NCI-H69 (cell line): ENCODE results near the gene AGAP3.
"Not testable (repeated sequence)": the region's sequence is repeated elsewhere in the genome, so short reads cannot be mapped to it uniquely, and the experiment has no call there.

Experiments used
- DNase-seq: peaks from one replicate; lab custom pipeline; 2025; lab: John Stamatoyannopoulos, UW

AGAP3 gene

GRCh38 chr7:151085691-151086620 is at the start of gene AGAP3:
TSS of gene AGAP3 (plus strand) at chr7:151086475. CDS start at chr7:151086742, 267 bp downstream.
- DNase-seq, result peak; percentile 97

GRCh38 chr7:151038951-151039849 is 47.1 kb upstream of the AGAP3 start:
- peak; percentile 75 for DNase-seq

GRCh38 chr7:151039850-151040548 is 46.3 kb upstream of the AGAP3 start:
- no peak for DNase-seq

- DNase-seq, result no peak
Measured at GRCh38 chr7:151040616-151041375, 45.5 kb upstream of the AGAP3 start.

GRCh38 chr7:151043449-151043848 is 42.8 kb upstream of the AGAP3 start:
- DNase-seq, result not testable (repeated sequence)

DNA sequence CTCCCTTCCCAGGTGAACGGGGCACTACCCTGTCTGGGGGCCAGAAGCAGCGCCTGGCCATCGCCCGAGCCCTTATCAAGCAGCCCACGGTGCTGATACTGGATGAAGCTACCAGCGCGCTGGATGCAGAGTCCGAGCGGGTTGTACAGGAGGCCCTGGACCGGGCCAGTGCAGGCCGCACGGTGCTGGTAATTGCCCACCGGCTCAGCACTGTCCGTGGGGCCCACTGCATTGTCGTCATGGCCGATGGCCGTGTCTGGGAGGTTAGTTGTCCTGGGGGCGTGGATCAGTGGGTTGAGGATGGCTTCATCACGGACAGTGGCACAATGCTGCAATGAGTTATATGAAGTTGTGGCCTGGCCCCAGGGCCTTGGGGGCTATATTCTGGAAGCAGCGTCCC is 42.3 kb upstream of the AGAP3 start:
- no peak for DNase-seq

DNA sequence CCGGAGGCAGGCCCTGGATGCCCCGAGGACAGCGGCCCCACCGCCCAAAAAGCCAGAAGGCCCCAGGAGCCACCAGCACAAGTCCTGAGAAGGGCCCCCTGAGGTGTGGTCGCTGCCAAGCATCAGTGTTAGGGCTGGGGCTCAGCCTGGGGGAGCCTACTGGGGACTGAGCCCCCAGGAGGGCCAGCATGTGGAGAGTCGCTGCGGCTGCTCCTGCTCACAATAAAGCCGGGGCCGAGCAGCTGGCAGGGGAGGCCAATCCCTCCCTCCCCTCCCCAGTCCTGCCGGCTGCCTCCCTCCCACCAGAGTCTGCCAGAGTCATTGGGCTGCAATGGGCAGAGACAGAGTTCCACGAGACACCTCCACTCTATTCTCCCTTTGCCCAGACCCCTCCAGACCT is 41.0 kb upstream of the AGAP3 start:
- no peak for DNase-seq

DNA sequence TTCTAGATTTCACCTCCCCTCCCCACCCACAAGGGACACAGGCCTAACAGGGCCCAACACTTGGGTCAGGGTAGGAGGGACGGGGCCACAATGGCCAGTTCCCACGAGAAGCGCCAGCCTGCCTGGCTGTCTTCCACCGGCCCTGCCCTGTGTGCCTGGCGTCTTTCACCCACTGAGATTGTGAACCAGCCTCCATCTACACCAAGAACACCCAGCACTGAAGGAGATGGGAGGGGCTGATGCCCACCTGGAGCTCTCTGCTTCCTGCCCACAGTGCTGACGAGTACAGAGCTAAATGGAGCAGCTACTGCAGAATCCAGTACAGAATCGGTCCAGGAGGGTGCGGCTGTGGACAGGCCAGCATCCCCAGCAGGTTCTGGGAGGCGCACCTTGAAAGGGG is 40.3 kb upstream of the AGAP3 start:
- DNase-seq, result no peak

- DNase-seq, result peak; percentile 76
Measured at GRCh38 chr7:151046603-151047573, 39.4 kb upstream of the AGAP3 start.

GRCh38 chr7:151047976-151048815 is 38.1 kb upstream of the AGAP3 start, which contains the start of gene ASIC3:
TSS of gene ASIC3 (plus strand) at chr7:151048531. CDS start at chr7:151048886, 355 bp downstream.
- DNase-seq, result peak; percentile 25

- no peak for DNase-seq
Measured at GRCh38 chr7:151048911-151049463, 37.3 kb upstream of the AGAP3 start.

GRCh38 chr7:151051108-151051507 is 35.2 kb upstream of the AGAP3 start:
- peak; percentile 72 for DNase-seq

- DNase-seq, result no peak
Measured at GRCh38 chr7:151053096-151053495, 33.2 kb upstream of the AGAP3 start.

- DNase-seq, result no peak
Measured at GRCh38 chr7:151053751-151054150, 32.5 kb upstream of the AGAP3 start.

DNA sequence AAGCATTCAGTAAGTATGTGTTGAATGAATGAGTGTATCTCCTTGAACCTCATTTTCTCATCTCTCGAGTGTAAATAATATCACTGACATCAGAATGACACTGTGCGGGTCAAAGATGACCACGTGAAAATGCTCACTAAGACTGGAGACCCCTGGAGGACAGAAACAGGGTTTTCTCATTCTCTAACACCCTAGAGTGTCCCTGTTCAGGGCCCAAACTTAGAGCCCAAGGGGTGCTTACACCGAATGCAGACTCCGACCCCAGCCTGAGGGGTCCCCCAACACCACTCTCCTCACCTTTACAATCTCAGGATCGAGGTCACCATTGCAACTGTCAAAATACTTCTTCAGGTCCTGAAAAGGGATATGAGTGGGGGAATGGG is 30.0 kb upstream of the AGAP3 start:
- no peak for DNase-seq

GRCh38 chr7:151056666-151057505 is 29.4 kb upstream of the AGAP3 start:
- no peak for DNase-seq

DNA sequence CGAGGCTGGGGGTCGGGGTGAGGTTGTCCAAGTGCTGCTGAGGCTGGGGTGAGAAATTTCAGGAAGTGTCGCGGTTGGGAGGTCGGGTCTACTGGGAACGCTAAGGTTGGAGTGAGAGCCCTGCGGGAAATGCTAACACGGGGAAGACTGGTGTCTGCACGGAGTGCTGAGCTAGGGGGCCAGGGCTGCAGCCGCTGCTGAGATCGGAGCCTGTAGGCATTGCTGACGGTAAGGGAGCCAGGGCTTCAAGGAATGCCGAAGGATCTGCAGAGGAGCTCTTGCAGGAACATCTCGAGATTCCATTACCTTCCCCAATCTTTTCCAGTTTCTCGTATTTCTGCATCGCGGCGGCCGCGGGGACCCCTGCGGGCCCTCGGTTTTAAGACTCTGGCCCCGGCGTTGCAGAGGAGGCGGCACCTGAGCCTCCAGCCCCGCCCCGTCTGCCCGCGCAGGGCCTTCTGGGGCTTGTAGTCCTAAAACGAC is 28.7 kb upstream of the AGAP3 start, which contains the start of gene CDK5:
TSS of gene CDK5 (minus strand) at position 392 of the 483 bp plus-strand sequence. CDS start at position 343, 49 bp downstream.
- no peak for DNase-seq
